IPS DF 6.9 (cell line): ENCODE measurements around the gene PCDH12.

Source experiments
- DNase-seq: peaks from one replicate; pipeline ENCODE4 v3.0.0-alpha.2; 2013; ENCODE audit warnings: low read depth, low spot score
- H3K27ac ChIP-seq: one replicate; pipeline ENCODE4 v1.5.1; 2013; ENCODE audit warnings: low read length, control low read depth
- H3K27me3 ChIP-seq: 2 replicates; pipeline ENCODE4 v1.6.1; 2013; ENCODE audit warnings: mild to moderate bottlenecking, low read length; ENCODE audit not compliant: control insufficient read depth, insufficient read depth
- H3K36me3 ChIP-seq: 2 replicates; pipeline ENCODE4 v1.6.1; 2013; ENCODE audit warnings: low read length; ENCODE audit not compliant: control insufficient read depth, insufficient read depth
- H3K4me1 ChIP-seq: 2 replicates; pipeline ENCODE4 v1.6.1; 2013; ENCODE audit warnings: low read length; ENCODE audit not compliant: control insufficient read depth, insufficient read depth
- H3K4me3 ChIP-seq: 2 replicates; pipeline ENCODE4 v1.5.1; 2013; ENCODE audit warnings: mild to moderate bottlenecking, low read length
- H3K9me3 ChIP-seq: 2 replicates; pipeline ENCODE4 v1.6.1; 2013; ENCODE audit warnings: low read length, inconsistent platforms; ENCODE audit not compliant: control insufficient read depth, insufficient read depth
- WGBS: extraction: QIAGEN DNeasy Blood & Tissue Kit; methylation state at CpG from one replicate; pipeline ENCODE4 v1.1.7; 2013; ENCODE audit warnings: mixed read lengths, missing lambda C conversion rate; ENCODE audit not compliant: insufficient read length, insufficient coverage; 5-methylcytosine and 5-hydroxymethylcytosine counted together

PCDH12 gene

GRCh38 chr5:141966275-141966962 is 8.4 kb upstream of the PCDH12 start:
- Histone ChIP-seq H3K4me1 (no peaks in the 10 kb centered on the region; the same call in 1 of the 2 replicates), H3K4me3 (no peak overlapping the region), H3K36me3 (no peaks in the 10 kb centered on the region), H3K27me3 (no peaks in the 10 kb centered on the region), H3K9me3 (no peaks in the 10 kb centered on the region), H3K27ac (no peak overlapping the region)
- no CpG with 5 or more reads among the region's 4 CpGs for WGBS
- no peak for DNase-seq

GRCh38 chr5:141965071-141965470 is 7.1 kb upstream of the PCDH12 start:
- no peak overlapping the region for H3K4me3 ChIP-seq
- WGBS: no CpG with 5 or more reads among the region's 7 CpGs
- no peaks in the 10 kb centered on the region for H3K36me3 ChIP-seq
- no peak overlapping the region for H3K27ac ChIP-seq
- peaks cover 2% of the 10 kb centered on the region; the same call in 1 of the 2 replicates for H3K4me1 ChIP-seq
- no peak for DNase-seq
- H3K27me3 ChIP-seq: no peaks in the 10 kb centered on the region
- H3K9me3 ChIP-seq: no peaks in the 10 kb centered on the region

- no peaks in the 10 kb centered on the region for H3K36me3 ChIP-seq
Observed at GRCh38 chr5:141963701-141964100, 5.7 kb upstream of the PCDH12 start.

GRCh38 chr5:141961466-141961865 is 3.5 kb upstream of the PCDH12 start:
- no CpG with 5 or more reads among the region's 3 CpGs for WGBS
- no peak overlapping the region for H3K4me3 ChIP-seq
- H3K9me3 ChIP-seq: no peaks in the 10 kb centered on the region
- H3K27me3 ChIP-seq: no peaks in the 10 kb centered on the region
- H3K4me1 ChIP-seq: peaks cover 4% of the 10 kb centered on the region; the same call in 1 of the 2 replicates
- no peaks in the 10 kb centered on the region for H3K36me3 ChIP-seq
- H3K27ac ChIP-seq: no peak overlapping the region
- no peak for DNase-seq

More at GRCh38 chr5:141963701-141964100, 5.7 kb upstream of the PCDH12 start:
- Histone ChIP-seq H3K9me3 (no peaks in the 10 kb centered on the region), H3K27me3 (no peaks in the 10 kb centered on the region), H3K27ac (no peak overlapping the region), H3K4me3 (no peak overlapping the region), H3K4me1 (peaks cover 4% of the 10 kb centered on the region; the same call in 1 of the 2 replicates)
- no peak for DNase-seq
- WGBS: no CpG with 5 or more reads among the region's 3 CpGs

GRCh38 chr5:141960449-141961323 is 2.7 kb upstream of the PCDH12 start:
- no peaks in the 10 kb centered on the region for H3K36me3 ChIP-seq
- no peak overlapping the region for H3K4me3 ChIP-seq
- H3K4me1 ChIP-seq: peaks cover 4% of the 10 kb centered on the region; the same call in 1 of the 2 replicates
- no peaks in the 10 kb centered on the region for H3K9me3 ChIP-seq
- DNase-seq: peak; percentile 75
- no peak overlapping the region for H3K27ac ChIP-seq
- H3K27me3 ChIP-seq: no peaks in the 10 kb centered on the region
- no CpG with 5 or more reads among the region's 14 CpGs for WGBS

GRCh38 chr5:141960018-141960417 is 2.0 kb upstream of the PCDH12 start:
- Histone ChIP-seq H3K27ac (no peak overlapping the region), H3K9me3 (no peaks in the 10 kb centered on the region), H3K4me1 (peaks cover 4% of the 10 kb centered on the region; the same call in 1 of the 2 replicates), H3K27me3 (no peaks in the 10 kb centered on the region), H3K4me3 (no peak overlapping the region), H3K36me3 (no peaks in the 10 kb centered on the region)
- DNase-seq: no peak
- no CpG with 5 or more reads among the region's 10 CpGs for WGBS

GRCh38 chr5:141958546-141959172 is 657 bp upstream of the PCDH12 start:
- no peaks in the 10 kb centered on the region for H3K27me3 ChIP-seq
- DNase-seq: no peak
- H3K4me3 ChIP-seq: no peak overlapping the region
- no peaks in the 10 kb centered on the region for H3K9me3 ChIP-seq
- no peaks in the 10 kb centered on the region for H3K36me3 ChIP-seq
- peaks cover 4% of the 10 kb centered on the region; the same call in 1 of the 2 replicates for H3K4me1 ChIP-seq
- no peak overlapping the region for H3K27ac ChIP-seq
- no CpG with 5 or more reads among the region's 8 CpGs for WGBS

GRCh38 chr5:141957367-141957996 is 520 bp downstream of the PCDH12 start:
- peaks cover 4% of the 10 kb centered on the region; the same call in 1 of the 2 replicates for H3K4me1 ChIP-seq
- H3K4me3 ChIP-seq: no peak overlapping the region
- no peaks in the 10 kb centered on the region for H3K9me3 ChIP-seq
- no peaks in the 10 kb centered on the region for H3K27me3 ChIP-seq
- no peaks in the 10 kb centered on the region for H3K36me3 ChIP-seq
- DNase-seq: no peak
- no peak overlapping the region for H3K27ac ChIP-seq
- no CpG with 5 or more reads among the region's 16 CpGs for WGBS

GRCh38 chr5:141954194-141954593 is 3.8 kb downstream of the PCDH12 start:
- Histone ChIP-seq H3K4me3 (no peak overlapping the region), H3K27me3 (no peaks in the 10 kb centered on the region), H3K9me3 (no peaks in the 10 kb centered on the region), H3K36me3 (no peaks in the 10 kb centered on the region), H3K27ac (no peak overlapping the region), H3K4me1 (peaks cover 1% of the 10 kb centered on the region; the same call in 1 of the 2 replicates)
- WGBS: no CpG with 5 or more reads among the region's 2 CpGs
- DNase-seq: no peak

GRCh38 chr5:141952020-141952419 is 6.0 kb downstream of the PCDH12 start:
- H3K9me3 ChIP-seq: no peaks in the 10 kb centered on the region
- no peak for DNase-seq
- H3K4me3 ChIP-seq: no peak overlapping the region
- peaks cover 1% of the 10 kb centered on the region; the same call in 1 of the 2 replicates for H3K4me1 ChIP-seq
- no peaks in the 10 kb centered on the region for H3K36me3 ChIP-seq
- H3K27me3 ChIP-seq: no peaks in the 10 kb centered on the region
- no peak overlapping the region for H3K27ac ChIP-seq
- no CpG with 5 or more reads among the region's 2 CpGs for WGBS
